Fibroblast of peridontal ligament (primary cell): ENCODE data around the gene SBK2.
"Not testable (repeated sequence)": the region's sequence is repeated elsewhere in the genome, so short reads cannot be mapped to it uniquely, and the experiment has no call there.

Source experiments
- DNase-seq: peaks from one replicate; pipeline ENCODE4 v3.0.0-alpha.2; 2010; ENCODE audit errors: extremely low read depth

The SBK2 gene, protein sequence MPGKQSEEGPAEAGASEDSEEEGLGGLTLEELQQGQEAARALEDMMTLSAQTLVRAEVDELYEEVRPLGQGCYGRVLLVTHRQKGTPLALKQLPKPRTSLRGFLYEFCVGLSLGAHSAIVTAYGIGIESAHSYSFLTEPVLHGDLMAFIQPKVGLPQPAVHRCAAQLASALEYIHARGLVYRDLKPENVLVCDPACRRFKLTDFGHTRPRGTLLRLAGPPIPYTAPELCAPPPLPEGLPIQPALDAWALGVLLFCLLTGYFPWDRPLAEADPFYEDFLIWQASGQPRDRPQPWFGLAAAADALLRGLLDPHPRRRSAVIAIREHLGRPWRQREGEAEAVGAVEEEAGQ

DNA sequence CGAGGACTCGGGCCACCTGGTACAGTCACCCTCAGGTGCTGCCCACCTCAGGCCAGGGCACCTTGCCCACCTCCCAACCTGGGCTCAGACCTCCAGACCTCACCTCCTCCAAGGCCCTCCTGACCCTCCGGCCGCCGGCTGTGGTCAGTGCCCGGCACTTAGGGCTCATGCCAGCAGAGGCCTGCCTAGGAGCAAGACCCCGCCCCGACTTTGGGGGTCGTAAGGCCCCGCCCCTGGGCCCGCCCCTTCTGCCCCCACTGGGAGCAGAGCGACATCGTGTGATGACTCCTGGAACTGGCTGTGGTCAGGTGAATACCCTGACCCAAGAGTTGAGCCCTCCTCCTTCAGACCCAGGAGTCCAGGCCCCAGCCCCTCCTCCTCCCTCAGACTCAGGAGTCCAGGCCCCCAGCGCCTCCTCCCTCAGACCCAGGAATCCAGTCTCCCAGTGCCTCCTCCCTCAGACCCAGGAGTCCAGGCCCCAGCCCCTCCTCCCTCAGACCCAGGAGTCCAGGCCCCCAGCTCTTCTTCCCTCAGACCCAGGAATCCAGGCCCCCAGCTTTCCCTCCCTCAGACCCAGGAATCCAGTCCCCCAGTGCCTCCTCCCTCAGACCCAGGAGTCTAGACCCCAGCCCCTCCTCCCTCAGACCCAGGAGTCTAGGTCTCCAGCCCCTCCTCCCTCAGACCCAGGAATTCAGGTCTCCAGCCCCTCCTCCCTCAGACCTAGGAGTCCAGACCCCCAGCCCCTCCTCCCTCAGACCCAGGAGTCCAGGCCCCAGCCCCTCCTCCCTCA, at the start of gene SBK2:
SBK2 (minus strand) TSS at position 183 of the 790 bp plus-strand sequence. CDS start 839 bp downstream, outside the sequence.
- no peak for DNase-seq

DNA sequence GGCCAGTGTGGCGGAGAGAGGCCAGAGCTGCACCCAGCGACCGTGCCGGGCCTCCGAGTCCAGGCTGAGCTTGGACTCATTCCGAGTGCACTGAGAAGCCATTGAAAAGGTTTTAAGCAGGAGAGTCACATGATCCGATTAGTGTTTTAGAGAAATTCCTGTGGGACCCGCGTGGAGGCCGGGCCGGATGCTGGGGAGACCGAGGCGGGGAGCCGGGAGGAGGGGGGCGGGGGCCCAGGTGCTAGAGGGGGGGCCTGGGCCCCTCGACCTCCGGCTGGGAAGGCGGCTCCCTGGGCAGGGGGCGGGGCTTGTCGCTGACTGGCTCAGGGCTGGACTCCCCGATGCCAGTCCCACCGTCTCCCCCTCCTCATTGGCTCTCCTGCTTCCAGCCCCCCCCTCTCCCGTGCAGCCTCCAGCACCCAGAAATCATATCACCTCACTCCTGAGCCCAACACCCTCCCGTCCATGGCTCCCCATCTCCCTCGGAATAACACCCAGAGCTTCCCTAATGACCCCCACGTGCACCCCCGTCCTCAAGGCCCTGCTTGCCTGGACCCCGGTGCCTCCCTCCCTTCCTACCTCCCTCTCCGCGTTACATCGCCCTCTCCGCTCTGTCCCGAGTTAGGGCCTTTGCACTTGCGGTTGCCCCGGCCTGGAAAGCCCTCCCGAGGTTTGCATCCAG, 48.9 kb upstream of the SBK2 start:
- DNase-seq = peak; percentile 40

DNA sequence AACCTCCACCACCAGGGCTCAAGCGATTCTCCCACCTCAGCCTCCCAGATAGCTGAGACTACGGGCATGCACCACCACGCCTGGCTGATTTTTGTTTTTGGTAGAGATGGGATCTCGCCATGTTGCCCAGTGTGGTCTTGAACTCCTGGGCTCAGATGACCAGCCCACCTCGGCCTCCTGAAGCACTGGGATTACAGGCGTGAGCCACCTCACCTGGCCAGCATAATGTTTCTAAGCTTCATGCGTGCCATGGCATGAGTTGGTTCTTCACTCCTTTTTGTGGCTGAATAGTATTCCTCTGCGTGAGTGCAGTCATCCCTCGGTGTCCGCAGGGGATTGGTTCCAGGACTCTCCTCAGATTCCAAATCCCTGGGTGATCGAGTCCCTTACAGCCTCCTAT, 47.9 kb upstream of the SBK2 start:
- DNase-seq = no peak

DNA sequence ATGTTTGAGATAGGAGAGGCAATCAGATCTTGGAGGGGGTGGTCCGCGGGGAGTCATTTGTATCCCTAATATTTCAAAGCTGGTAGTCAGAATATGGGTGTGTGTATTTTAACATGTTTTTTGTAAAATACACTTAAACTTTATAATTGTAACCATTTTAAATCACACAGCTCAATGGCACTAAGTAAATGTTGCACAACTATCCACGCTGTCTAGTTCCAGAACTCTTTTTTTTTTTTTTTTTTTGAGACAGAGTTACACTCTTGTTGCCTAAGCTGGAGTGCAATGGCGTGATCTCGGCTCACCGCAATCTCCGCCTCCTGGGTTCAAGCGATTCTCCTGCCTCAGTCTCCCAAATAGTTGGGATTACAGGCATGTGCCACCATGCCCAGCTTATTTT, 47.0 kb upstream of the SBK2 start:
- not testable (repeated sequence) for DNase-seq

DNA sequence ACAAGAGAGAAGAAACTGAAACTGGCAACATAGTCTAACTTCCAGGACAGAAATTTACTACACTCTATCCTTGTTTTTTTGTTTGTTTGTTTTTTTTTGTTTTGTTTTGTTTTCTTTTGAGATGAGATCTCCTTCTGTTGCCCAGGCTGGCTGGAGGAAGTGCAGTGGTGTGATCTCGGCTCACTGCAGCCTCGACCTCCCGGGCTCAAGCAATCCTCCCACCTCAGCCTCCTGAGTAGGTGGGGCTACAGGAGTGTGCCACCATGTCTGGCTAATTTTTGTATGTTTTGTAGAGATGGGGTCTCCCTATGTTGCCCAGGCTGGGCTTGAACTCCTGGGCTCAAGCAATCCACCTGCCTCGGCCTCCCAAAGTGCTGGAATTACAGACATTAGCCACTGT, 45.4 kb upstream of the SBK2 start:
- DNase-seq = not testable (repeated sequence)

DNA sequence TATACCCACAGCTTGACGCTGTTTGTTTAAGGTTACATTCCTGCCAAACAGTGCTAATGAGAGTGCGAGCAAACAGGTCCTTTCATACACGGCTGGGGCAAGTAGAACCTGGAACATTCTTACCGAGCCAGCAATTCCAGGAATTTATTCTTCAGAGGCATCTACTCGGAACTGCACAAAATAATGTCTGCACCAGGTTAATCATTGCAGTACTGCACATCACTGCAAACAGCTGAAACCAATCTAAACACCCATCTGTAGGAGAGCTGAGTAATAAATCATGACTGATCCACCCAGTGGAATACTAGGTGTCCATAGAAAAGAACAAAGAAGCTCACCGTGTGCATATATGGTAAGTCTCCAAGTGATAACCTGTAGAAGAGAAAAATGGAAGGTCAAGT, 44.9 kb upstream of the SBK2 start:
- no peak for DNase-seq

DNA sequence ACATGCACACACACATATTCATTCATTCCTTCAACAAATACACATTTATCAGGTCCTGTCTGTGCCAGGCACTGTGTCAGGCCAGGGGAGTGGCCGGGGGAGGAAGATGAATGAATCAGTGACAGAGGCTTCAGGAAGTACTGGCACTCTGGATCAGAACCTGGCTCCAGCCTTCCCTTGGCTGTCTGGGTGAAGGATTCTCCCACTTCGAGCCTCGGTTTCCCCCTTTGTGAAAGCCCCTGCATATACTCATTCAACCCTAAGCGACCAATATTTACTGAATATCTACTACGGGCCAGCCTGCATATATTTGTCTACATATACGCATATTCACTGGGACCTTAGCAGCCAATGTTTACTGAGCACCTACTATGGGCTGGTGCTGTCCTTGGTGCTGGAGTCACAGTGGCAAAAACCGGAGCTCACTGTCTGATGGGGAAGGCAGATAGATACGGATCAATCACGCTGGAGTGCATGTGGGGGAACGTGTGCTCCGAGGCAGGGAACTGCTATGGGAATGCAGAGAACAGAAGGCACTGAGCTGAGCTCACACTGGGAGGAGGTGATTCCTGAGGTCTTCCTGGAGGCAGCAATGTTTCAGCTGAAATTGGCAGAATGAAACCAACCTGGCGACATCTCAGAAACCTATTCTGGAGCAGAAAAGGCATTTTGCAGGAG, 44.4 kb upstream of the SBK2 start:
- DNase-seq = no peak

DNA sequence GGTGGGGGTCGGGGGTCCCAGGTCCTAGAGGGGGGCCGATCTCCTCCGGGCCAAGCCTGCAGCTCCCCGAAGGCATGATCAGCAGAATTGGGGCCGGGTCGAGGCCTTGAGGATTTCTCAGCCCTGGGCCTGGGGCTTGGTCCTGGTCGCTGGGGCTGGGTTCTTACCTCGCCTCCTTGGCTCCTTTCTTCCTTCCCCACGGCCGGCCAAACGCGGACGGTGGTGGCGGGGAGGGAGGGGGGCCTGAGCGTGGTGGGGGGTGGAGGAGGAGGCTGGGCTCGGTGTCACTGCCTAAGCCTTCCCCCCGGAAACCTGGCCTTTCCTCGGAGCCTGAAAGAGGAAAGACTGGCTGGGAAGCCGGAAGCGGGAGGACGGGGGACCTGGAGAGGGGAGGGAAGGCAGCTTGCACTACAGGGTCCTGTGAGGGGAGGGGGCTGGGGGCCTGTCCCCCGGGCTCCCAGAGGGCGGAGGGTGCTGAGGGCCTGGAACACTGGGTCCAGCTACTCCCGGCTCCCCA, 43.8 kb upstream of the SBK2 start, which contains the start of gene ZNF579:
ZNF579 (minus strand) TSS at position 221 of the 517 bp plus-strand sequence. CDS start 1,209 bp downstream, outside the sequence.
- DNase-seq = peak; percentile 91

DNA sequence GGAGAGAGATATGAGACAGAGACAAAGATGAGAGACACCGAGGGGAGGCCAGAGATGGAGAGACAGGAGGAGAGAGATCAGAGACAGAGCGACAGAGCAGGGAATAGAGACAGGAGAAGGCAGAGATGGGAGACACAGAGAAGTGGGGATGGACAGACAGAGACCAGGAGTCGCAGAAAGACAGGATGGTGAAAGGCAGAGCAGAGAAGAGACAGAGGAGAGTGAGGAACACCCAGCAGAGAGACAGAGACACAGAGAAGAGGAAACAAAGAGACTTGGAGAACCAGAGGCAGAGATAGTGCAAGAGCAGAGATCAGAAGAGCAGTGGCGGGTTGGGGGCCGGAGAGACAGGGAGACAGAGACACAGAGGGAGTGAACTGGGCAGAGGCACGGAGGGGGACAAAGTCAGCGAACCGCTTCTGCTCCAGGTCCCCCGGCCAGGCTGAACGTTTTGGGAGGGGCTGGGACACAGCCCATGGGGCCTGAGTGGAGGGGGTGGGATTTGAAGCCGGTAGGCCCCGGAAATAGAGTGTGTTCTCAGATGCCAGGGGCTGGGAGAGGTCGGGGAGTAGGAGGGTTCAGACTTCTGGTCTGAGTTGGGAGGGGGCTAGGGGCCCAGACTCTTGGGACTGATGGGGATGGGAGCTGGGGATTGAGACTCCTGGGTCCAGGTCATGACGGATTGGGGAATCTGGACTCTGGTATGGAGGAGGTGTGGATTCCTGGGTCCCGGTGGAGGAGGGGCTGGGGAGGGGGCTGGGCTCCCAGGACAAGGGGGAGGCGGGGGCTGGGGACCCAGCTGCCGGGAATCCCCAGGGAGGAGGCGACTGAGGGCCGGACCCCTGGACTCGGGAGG, 43.1 kb upstream of the SBK2 start:
- peak; percentile 33 for DNase-seq

DNA sequence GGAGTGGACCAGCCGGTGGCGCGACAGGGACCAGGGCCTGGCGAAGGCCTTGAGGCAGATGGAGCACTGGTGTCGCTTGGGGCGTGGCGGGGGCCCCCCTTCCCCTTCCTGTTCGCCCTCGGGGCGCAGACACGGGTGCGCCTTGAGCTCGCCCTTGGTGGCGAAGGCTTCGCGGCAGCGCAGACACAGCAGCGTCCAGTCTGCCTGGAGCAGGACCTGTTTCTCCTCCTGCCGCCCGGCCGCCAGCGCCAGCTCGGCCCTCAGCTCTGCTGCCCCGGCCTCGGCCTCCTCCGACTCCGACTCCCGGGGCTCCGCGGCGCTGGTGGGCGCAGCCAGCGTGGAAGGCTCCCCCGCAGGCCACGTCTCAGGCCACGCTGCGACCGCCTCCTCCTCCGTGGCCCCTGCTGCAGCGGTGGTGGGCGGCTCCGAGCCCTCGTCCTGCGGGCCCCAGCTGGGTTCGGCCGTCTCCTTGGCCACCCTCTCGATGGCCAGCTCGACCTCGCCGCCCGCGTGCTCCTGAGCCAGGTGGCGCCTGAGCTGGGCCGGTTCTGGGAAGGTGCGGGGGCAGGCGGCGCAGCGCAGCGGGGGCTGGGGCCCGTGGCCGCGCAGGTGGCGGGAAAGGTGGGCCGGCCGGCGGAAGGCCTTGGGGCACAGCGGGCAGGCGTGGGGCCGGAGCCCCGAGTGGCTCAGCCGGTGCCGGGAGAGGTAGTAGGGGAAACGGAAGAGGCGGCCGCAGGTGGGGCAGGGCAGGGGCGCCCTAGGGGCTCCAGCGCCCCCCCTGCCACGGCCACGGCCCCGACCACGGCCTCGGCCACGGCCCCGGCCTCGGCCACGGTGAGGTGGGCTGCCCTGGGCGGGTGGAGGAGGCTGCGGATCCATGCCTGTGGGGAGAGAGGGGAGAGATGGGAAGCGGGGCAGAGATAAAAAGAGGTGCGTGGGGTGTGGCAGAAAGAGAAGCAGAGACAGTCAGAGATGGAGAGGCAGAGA, 42.1 kb upstream of the SBK2 start:
- no peak for DNase-seq

DNA sequence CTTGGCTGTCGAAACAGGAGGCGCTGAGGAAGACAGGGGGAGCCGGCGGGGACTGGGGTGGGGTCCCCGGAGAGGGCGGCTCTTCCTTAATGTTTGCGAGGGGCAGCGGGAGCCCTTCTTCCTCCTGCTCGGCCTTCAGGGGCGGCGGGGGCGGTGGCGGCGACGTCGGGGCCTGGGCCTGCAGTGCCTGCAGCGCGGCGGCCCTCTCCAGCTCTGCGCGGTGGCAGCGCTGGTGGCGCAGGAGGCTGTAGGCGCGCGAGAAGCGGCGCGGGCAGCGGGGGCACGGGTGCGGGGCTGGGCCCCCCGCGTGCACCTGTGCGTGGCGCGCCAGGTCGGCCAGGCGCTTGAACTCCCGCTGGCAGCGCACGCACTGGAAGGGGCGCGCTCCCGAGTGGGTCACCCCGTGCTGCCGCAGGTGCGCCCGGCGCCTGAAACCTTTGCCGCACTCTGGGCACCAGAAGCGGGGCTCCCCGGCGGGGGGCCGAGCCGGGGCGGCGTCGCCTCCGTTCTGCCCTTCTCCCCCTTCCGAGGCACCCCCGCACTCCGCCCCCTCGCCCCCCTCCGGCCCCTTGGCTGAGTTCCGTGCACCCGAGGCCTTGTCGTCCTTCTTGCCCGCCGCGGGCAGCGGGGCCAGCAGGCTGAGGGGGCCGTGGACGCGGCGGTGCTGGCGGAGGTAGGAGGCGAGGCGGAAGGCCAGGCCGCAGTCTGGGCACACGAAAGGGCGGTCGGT, 41.3 kb upstream of the SBK2 start:
- no peak for DNase-seq

DNA sequence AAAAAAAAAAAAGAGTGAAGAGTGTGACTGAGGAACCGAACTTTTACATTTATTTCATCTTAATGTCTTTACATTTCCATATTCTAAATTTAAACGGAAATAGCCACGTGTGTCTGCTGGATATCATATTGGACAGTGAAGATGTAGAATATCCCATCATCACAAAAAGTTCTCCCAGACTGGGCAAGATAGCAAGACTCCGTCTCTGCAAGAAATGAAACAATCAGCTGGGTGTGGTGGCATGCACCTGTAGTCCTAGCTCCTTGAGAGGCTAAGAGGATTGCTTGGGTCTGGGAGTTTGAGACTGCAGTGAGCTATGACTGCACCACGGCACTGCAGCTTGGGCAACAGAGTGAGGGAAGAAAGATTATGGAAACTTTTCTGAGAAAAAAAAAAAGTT, 39.8 kb upstream of the SBK2 start:
- no peak for DNase-seq

DNA sequence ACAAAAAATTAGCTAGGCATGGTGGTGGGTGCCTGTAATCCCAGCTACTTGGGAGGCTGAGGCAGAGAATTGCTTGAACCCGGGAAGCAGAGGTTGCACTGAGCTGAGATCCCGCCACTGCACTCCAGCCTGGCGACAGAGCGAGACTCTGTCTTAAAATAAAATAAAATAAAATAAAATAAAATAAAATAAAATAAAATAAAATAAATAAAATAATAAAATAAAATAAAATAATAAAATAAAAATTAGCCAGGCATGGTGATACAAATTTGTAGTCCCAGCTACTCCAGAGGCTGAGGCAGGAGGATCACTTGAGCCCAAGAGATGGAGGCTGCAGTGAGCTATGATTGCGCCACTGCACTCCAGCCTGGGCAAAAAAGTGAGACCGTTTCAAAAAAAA, 37.0 kb upstream of the SBK2 start:
- not testable (repeated sequence) for DNase-seq

DNA sequence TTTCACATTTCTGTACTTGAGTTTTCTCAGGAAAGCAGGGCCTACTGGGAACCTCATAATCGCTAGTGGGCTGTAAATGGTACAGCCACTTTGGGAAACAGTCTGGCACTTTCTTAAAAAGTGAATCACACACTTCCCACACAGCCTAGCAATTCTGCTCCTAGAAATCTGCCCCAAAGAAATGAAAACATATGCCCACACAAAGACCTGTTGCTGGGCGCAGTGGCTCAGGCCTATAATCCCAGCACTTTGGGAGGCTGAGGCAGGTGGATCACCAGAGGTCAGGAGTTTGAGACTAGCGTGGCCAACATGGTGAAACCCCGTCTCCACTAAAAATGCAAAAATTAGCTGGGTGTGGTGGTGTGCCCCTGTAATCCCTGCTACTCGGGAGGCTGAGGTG, 32.5 kb upstream of the SBK2 start:
- not testable (repeated sequence) for DNase-seq

DNA sequence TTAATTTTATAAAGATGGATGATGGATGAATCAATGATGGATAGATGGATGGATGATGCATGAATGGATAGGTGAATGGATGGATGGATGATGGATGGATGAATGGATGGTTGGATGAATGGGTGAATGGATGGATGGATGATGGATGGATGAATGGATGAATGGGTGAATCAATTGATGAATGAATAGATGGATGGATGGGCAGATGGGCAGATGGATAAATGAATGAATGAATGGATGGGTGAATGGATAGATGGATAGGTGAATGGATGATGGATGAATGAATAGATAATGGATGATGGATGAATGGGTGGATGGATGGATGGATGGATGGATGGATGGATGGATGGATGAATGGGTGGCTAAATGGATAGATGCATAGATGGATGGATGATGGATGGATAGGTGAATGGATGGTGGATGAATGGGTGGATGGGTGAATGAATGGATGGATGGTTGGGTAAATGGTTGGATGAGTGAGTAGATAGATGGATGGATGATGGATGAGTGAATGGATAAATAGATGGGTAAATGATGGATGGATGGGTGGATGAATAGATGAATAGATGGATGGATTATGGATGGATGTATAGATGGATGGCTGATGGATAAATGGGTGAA, 30.9 kb upstream of the SBK2 start:
- DNase-seq = no peak

DNA sequence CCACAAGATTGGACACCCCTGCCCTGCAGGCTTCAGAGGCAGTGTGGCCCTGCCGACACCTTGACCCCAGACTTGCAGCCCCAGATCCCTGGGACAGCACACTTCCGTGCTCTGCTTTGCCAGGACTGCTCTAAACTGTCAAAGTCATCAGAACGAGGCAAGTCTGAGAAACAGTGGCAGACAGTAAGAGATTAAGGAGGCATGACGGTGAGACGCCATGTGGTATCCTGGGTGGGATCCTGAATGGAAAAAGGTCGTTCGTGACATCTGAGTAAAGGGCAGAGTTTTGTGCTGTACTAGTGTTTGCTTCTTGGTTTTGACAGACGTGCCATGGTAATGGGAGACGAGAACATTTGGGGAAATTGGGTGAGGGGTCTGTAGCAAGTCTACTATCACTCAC, 29.9 kb upstream of the SBK2 start:
- DNase-seq = no peak

DNA sequence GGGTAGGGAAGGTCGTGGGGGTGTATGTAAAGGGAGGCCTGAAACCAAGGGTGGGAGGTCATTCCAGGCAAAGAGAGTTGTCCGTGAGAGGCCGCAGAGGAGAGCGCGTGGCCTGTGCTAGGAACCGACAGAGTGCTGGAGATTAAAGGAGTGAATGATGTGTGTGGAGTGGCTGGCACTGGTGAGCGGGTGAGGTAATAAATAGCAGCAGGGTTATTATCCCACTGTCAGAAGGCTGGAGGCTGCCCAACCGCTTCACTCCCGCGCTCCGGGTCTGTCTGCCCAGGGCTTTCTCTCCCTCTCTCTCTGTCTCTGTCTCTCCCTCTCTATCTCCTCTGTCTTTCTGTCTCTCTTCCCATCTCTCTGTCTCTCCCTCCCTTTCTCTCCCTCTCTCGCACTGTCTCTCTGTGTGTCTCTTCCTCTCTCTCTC, 26.3 kb upstream of the SBK2 start:
- peak; percentile 14 for DNase-seq

DNA sequence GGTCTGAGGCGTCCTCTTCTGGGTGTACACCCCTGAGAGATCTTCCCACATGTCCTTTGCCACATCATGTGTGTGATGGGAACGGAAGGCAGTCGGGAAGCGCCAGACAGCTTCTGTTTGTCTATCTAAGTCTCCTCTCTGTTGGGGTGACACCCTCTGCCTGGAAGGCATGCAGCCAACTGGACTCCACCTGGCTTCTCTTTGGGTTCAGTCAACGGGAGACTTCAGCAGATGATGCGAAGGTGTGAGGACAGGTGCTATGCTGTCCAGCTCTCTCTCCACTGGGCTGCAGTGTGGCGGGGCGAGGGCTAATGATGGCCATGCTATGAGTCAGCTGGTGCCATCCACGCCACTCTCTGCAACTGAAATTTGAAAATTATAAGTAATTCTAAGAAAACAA, 22.8 kb upstream of the SBK2 start:
- DNase-seq = no peak
